ENCODE measurements around the gene DCAF7.

DNA sequence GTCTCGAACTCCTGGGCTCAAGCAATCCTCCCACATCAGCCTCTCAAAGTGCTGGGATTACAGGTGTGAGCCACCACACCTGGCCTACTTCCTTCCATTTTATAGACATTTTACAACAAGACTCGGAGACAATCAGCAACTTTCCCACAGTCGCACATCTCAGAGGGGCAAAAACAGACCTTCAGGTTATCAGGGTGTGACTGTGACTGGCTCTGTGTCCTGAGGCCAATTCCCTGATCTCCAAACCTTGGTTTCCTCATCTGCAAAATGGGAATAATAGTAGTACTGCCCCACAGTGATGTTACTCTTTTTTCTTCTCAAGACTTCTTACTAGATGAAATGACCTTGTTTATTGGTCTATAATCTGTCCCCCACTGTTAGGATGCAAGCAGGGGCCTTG, 37.9 kb upstream of the DCAF7 start:
- TF ChIP-seq, protein P1, sequence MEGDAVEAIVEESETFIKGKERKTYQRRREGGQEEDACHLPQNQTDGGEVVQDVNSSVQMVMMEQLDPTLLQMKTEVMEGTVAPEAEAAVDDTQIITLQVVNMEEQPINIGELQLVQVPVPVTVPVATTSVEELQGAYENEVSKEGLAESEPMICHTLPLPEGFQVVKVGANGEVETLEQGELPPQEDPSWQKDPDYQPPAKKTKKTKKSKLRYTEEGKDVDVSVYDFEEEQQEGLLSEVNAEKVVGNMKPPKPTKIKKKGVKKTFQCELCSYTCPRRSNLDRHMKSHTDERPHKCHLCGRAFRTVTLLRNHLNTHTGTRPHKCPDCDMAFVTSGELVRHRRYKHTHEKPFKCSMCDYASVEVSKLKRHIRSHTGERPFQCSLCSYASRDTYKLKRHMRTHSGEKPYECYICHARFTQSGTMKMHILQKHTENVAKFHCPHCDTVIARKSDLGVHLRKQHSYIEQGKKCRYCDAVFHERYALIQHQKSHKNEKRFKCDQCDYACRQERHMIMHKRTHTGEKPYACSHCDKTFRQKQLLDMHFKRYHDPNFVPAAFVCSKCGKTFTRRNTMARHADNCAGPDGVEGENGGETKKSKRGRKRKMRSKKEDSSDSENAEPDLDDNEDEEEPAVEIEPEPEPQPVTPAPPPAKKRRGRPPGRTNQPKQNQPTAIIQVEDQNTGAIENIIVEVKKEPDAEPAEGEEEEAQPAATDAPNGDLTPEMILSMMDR (IDR thresholded peaks at IDR 0.05; ENCODE audit: low read depth, low read length) = no peak
- no peak for TF ChIP-seq EZH2phosphoT487 (IDR thresholded peaks at IDR 0.05; ENCODE audit: low read depth)
